A172 (cell line): ENCODE data around the gene YBEY. TPM values are rescaled to one million over a fixed set of nuclear protein-coding genes. Genes with fewer than 3 reads are reported as not detected.
A peak's percentile ranks its signal among the peaks of the same experiment; 100 is the strongest.
"Not testable (repeated sequence)": the region's sequence is repeated elsewhere in the genome, so short reads cannot be mapped to it uniquely, and the experiment has no call there.

ENCODE experiments used
- DNase-seq: peaks from one replicate; pipeline ENCODE4 v3.0.0-alpha.2; 2015; ENCODE audit warnings: low spot score
- total RNA-seq: library from RNA; depleted of rRNA; stranded (reverse); fragments of >200 nt; shearing (Covaris generic); gene quantifications from 2 replicates; pipeline ENCODE4 v1.2.3, GENCODE V29; 2014

The YBEY gene
- total RNA-seq, 1 experiment from 2014 or later: 13.7 TPM

- DNase-seq: no peak
Observed at GRCh38 chr21:46301759-46302158, 15.6 kb downstream of the YBEY start.

GRCh38 chr21:46304437-46304836, 18.3 kb downstream of the YBEY start:
- no peak for DNase-seq

- DNase-seq: no peak
Observed at GRCh38 chr21:46304955-46305354, 18.8 kb downstream of the YBEY start.

GRCh38 chr21:46307625-46308024, 21.5 kb downstream of the YBEY start:
- DNase-seq: peak; percentile 85

GRCh38 chr21:46308431-46308830, 22.3 kb downstream of the YBEY start:
- DNase-seq: no peak

- DNase-seq: not testable (repeated sequence)
Observed at GRCh38 chr21:46310260-46310659, 24.1 kb downstream of the YBEY start.

GRCh38 chr21:46311568-46311967, 25.4 kb downstream of the YBEY start:
- no peak for DNase-seq

- DNase-seq: no peak
Observed at GRCh38 chr21:46312949-46313348, 26.8 kb downstream of the YBEY start.

GRCh38 chr21:46314441-46315020, 28.4 kb downstream of the YBEY start:
- no peak for DNase-seq

- DNase-seq: no peak
Observed at GRCh38 chr21:46316708-46317324, 30.7 kb downstream of the YBEY start.

GRCh38 chr21:46317710-46318463, 31.7 kb downstream of the YBEY start:
- DNase-seq: no peak

GRCh38 chr21:46318464-46318845, 32.3 kb downstream of the YBEY start:
- no peak for DNase-seq

GRCh38 chr21:46319186-46319585, 33.0 kb downstream of the YBEY start:
- DNase-seq: no peak

- DNase-seq: no peak
Observed at GRCh38 chr21:46320331-46320801, 34.2 kb downstream of the YBEY start.

- no peak for DNase-seq
Observed at GRCh38 chr21:46322351-46323226, 36.4 kb downstream of the YBEY start.

GRCh38 chr21:46323227-46323709, 37.1 kb downstream of the YBEY start:
- no peak for DNase-seq

GRCh38 chr21:46323710-46324389, 37.7 kb downstream of the YBEY start, which contains the start of the genes C21orf58 and PCNT:
TSS of gene C21orf58 (minus strand) at chr21:46323870. CDS start at chr21:46322738, 1,132 bp downstream.
TSS of gene PCNT (plus strand) at chr21:46324156. CDS start at chr21:46324229, 73 bp downstream.
- DNase-seq: peak; percentile 95

GRCh38 chr21:46324390-46325072, 38.4 kb downstream of the YBEY start:
- peak; percentile 65 for DNase-seq

GRCh38 chr21:46325073-46325912, 39.2 kb downstream of the YBEY start:
- peak; percentile 16 for DNase-seq
